PC-9 (cell line): ENCODE measurements around the gene FNBP1L.

Experiments
- EZH2 ChIP-seq: fragments of 200-600 bp; sonication (generic); IDR thresholded peaks from 2 replicates; pipeline ENCODE4 v1.8.0; 2017; ENCODE audit warnings: antibody characterized with exemption, low read depth
- TF ChIP-seq, protein P1 (sequence below): fragments of 200-600 bp; sonication (generic); conservative IDR thresholded peaks from 2 replicates; pipeline ENCODE4 v1.6.1; 2017; ENCODE audit warnings: mixed run types, antibody characterized with exemption, mild to moderate bottlenecking, moderate library complexity

DNA sequence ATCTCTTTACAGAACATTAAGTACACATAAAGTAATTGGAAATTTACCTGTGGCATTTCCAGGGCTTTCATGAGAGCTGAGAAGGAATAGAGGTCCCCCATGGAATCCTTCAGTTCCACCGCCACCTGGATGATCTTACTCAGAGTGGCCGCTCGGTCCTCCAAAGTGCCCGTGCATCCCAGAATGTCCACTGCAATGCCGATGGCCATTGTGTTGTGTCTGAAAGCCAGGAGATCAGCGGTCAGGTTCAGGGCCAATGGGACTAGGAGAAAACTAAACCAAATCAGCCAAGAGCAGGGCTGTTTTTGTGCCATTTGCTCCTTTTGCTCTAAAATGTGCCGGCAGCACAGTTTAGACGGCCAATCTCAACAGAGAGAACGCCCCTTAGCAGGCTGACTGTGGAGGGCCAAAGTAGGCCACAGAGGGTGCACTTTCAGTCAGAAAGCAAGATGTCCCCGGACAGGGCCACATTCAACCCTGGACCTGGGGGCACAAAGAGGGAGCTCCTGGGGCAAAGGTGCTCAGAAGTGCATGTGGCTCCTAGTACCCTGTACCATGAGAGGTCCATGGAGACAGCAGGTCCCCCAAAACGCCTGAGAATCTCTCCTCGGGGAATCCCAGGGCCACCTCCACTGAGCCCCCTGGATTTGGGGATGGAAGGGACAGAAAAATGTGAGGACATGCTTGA, 123.8 kb downstream of the FNBP1L start:
- TF ChIP-seq, protein P1, sequence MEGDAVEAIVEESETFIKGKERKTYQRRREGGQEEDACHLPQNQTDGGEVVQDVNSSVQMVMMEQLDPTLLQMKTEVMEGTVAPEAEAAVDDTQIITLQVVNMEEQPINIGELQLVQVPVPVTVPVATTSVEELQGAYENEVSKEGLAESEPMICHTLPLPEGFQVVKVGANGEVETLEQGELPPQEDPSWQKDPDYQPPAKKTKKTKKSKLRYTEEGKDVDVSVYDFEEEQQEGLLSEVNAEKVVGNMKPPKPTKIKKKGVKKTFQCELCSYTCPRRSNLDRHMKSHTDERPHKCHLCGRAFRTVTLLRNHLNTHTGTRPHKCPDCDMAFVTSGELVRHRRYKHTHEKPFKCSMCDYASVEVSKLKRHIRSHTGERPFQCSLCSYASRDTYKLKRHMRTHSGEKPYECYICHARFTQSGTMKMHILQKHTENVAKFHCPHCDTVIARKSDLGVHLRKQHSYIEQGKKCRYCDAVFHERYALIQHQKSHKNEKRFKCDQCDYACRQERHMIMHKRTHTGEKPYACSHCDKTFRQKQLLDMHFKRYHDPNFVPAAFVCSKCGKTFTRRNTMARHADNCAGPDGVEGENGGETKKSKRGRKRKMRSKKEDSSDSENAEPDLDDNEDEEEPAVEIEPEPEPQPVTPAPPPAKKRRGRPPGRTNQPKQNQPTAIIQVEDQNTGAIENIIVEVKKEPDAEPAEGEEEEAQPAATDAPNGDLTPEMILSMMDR, result no peak
- TF ChIP-seq EZH2, result no peak
